Duodenal mucosa (tissue), 2 donors: ENCODE data around the gene LRRC42.
"Not testable (repeated sequence)": the region's sequence is repeated elsewhere in the genome, so short reads cannot be mapped to it uniquely, and the experiment has no call there.

Source experiments
- H3K27ac ChIP-seq: one replicate; pipeline ENCODE4 v1.7.0; 2013; ENCODE audit warnings: low read depth, low read length
- H3K27me3 ChIP-seq, 2 donors: one replicate each; pipeline ENCODE4 v1.7.0; 2013; ENCODE audit warnings: low read length in 2 of 2, control low read depth in 1 of 2; ENCODE audit not compliant: insufficient read depth in 2 of 2, control insufficient read depth in 1 of 2
- H3K36me3 ChIP-seq, 2 donors: one replicate each; pipeline ENCODE4 v1.7.0; 2013; ENCODE audit warnings: low read length in 2 of 2, control low read depth in 1 of 2; ENCODE audit not compliant: insufficient read depth in 2 of 2, control insufficient read depth in 1 of 2
- H3K4me1 ChIP-seq, 2 donors: one replicate each; pipeline ENCODE4 v1.7.0; 2013; ENCODE audit warnings: low read length in 2 of 2, control low read depth in 1 of 2; ENCODE audit not compliant: insufficient read depth in 2 of 2, control insufficient read depth in 1 of 2
- H3K4me3 ChIP-seq, 2 donors: one replicate each; pipeline ENCODE4 v1.7.0; 2013; ENCODE audit warnings: low read length in 2 of 2, low read depth in 1 of 2
- H3K9ac ChIP-seq, 2 donors: one replicate each; pipeline ENCODE4 v1.7.0; 2013; ENCODE audit warnings: low read length in 2 of 2, low read depth in 1 of 2
- H3K9me3 ChIP-seq, 2 donors: one replicate each; pipeline ENCODE4 v1.7.0; 2013; ENCODE audit warnings: low read length in 2 of 2, control low read depth in 1 of 2; ENCODE audit not compliant: control insufficient read depth in 1 of 2

The LRRC42 gene

DNA sequence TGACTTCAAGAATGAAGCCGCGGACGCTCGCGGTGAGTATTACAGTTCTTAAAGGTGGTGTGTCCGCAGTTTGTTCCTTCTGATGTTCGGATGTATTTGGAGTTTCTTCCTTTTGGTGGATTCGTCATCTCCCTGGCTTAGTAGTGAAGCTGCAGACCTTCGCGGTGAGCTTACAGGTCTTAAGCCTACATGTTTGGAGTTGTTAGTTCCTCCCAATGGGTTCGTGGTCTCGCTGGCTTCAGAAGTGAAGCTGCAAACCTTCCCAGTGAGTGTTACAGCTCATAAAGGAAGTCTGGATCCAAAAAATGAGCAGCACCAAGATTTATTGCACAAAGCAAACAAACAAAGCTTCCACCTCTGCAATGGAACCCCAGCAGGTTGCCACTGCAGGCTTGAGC, 57.1 kb downstream of the LRRC42 start:
- Histone ChIP-seq H3K4me3 (no peak overlapping the region), H3K36me3 (no peaks in the 10 kb centered on the region), H3K9ac (no peak overlapping the region), H3K4me1 (no peaks in the 10 kb centered on the region), H3K9me3 (no peaks in the 10 kb centered on the region), H3K27me3 (peaks cover 0 to 4% of the 10 kb centered on the region in 2 donors), H3K27ac (no peak overlapping the region)

DNA sequence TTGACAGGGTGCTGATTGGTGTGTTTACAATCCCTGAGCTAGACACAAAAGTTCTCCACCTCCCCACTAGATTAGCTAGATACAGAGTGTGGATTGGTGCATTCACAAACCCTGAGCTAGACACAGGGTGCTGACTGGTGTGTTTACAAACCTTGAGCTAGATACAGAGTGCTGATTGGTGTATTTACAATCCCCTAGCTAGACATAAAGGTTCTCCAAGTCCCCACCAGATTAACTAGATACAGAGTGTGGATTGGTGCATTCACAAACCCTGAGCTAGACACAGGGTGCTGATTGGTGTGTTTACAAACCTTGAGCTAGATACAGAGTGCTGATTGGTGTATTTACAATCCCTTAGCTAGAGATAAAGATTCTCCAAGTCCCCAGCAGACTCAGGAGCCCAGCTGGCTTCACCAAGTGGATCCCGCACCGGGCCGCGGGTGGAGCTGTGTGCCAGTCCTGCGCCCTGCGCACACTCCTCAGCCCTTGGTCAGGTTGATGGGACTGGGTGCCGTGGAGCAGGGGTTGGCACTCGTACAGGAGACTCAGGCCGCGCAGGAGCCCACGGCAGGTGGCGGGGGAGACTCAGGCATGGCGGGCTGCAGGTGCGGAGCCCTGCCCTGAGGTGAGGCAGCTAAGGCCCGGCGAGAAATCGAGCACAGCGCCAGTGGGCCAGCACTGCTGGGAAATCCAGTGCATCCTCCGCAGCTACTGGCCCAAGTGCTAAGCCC, 57.8 kb downstream of the LRRC42 start:
- H3K9ac ChIP-seq, H3K36me3 ChIP-seq, H3K9me3 ChIP-seq, H3K4me3 ChIP-seq, H3K27ac ChIP-seq, H3K27me3 ChIP-seq, H3K4me1 ChIP-seq: not testable (repeated sequence)

DNA sequence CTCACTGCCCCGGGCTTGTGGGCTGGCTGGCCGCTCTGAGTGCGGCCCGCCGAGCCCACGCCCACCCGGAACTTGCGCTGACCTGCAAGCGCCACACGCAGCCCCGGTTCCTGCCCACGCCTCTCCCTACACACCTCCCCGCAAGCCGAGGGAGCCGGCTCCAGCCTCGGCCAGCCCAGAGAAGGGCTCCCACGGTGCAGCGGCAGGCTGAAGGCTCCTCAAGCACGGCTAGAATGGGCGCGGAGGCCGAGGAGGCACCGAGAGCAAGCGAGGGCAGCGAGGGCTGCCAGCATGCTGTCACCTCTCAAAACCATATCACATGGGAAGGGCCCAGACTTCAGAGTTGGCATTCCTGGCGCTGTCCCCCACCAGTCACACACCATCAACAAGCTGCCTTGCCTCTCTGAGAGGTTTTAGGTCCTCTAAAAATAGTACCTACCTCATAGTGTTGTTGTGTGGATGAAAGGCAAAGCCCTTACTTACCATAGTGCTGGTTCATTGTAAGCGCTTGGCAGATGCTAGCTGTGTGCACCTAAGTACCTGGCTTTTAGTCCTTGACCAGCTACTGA, 58.4 kb downstream of the LRRC42 start:
- Histone ChIP-seq H3K9me3 (no peaks in the 10 kb centered on the region), H3K27me3 (peaks cover 0 to 4% of the 10 kb centered on the region in 2 donors), H3K4me3 (no peak overlapping the region), H3K9ac (no peak overlapping the region), H3K4me1 (no peaks in the 10 kb centered on the region), H3K27ac (no peak overlapping the region), H3K36me3 (no peaks in the 10 kb centered on the region)

DNA sequence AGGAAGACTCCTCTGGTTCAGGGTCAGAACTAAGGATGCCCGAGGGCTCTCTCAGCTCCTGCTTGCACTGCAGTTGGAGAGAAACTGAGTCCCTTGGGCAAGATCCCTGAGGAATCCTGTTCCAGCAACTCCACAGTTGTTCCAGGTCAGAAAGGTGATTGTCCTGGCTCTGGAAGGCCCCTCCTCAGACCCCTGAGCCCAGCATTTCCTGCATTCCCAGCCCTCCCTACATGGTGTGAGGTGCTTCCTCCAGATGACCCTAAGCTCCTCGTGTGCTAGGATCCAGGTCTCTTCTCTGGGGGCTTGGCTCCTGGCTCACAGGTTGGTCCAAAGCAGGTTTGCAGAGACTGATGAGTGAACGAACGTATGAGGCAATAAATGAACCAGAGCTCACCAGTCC, 60.4 kb downstream of the LRRC42 start:
- H3K9ac ChIP-seq = no peak overlapping the region
- H3K4me1 ChIP-seq = no peaks in the 10 kb centered on the region
- H3K9me3 ChIP-seq = no peaks in the 10 kb centered on the region
- peaks cover 0 to 4% of the 10 kb centered on the region in 2 donors for H3K27me3 ChIP-seq
- no peak overlapping the region for H3K27ac ChIP-seq
- H3K4me3 ChIP-seq = no peak overlapping the region
- no peaks in the 10 kb centered on the region for H3K36me3 ChIP-seq

DNA sequence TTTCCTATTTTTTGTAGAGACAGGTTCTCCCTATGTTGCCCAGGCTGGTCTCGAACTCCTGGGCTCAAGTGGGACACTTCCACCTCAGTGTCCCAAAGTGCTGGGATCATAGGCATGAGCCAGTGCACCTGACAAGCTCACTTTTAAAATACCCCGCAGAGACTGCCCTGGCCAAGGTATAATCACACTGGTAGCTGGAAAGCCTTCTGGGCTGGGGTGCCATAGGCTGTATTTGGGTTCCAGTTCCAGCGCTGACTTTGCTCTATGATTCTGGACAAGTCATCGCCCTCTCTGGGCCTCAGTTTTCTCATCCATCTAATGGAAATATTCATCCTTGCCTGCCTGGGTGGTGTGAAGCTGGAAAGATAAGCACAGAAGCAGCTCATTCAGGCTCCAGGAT, 61.5 kb downstream of the LRRC42 start:
- H3K9me3 ChIP-seq = no peaks in the 10 kb centered on the region
- H3K36me3 ChIP-seq = no peaks in the 10 kb centered on the region
- no peak overlapping the region for H3K4me3 ChIP-seq
- H3K4me1 ChIP-seq = no peaks in the 10 kb centered on the region
- H3K27ac ChIP-seq = no peak overlapping the region
- H3K9ac ChIP-seq = no peak overlapping the region
- H3K27me3 ChIP-seq = peaks cover 0 to 4% of the 10 kb centered on the region in 2 donors

DNA sequence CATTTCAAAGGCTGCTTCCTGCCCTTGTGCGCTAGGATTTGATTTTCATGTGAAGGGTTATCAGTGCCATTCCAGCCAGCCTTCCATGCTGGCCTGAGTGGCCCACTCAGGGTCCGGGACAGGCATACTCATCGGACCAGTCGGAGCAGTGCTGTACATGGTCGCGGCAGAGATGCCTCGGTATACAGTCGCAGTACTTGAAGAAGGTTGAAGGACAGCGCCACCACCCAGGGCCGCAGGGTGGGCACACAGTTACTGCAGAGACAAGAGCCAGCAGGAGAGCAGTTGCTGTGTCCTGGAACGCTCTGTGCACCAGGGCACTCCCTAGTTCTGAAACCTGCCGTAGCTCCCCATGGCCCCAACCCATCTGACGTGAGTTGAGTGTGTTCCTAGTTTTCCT, 62.7 kb downstream of the LRRC42 start:
- Histone ChIP-seq H3K27ac (no peak overlapping the region), H3K36me3 (no peaks in the 10 kb centered on the region), H3K4me3 (no peak overlapping the region), H3K4me1 (no peaks in the 10 kb centered on the region), H3K27me3 (peaks cover 0 to 7% of the 10 kb centered on the region in 2 donors), H3K9me3 (no peaks in the 10 kb centered on the region), H3K9ac (no peak overlapping the region)

DNA sequence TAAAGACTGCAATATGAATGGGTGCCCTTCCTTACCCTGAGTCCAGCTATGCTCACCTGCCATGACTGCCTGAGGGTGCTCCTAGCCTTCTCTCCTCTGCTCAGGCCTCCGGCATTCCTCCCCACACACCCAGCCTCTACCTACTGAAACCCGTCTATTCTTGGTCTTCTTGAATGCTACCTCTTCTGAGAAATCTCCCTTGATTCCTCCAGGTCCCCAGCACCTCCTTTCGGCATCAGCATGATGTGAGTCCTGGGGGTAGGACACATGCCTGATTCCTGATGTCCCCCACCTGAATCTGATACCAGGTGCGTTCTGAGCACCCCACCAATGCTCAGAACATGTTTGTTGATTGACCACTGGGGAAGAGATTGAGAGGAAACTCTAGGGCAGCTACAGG, 63.3 kb downstream of the LRRC42 start:
- no peaks in the 10 kb centered on the region for H3K36me3 ChIP-seq
- H3K9ac ChIP-seq = no peak overlapping the region
- H3K27me3 ChIP-seq = peaks cover 0 to 7% of the 10 kb centered on the region in 2 donors
- H3K4me3 ChIP-seq = no peak overlapping the region
- no peaks in the 10 kb centered on the region for H3K9me3 ChIP-seq
- H3K27ac ChIP-seq = no peak overlapping the region
- no peaks in the 10 kb centered on the region for H3K4me1 ChIP-seq

DNA sequence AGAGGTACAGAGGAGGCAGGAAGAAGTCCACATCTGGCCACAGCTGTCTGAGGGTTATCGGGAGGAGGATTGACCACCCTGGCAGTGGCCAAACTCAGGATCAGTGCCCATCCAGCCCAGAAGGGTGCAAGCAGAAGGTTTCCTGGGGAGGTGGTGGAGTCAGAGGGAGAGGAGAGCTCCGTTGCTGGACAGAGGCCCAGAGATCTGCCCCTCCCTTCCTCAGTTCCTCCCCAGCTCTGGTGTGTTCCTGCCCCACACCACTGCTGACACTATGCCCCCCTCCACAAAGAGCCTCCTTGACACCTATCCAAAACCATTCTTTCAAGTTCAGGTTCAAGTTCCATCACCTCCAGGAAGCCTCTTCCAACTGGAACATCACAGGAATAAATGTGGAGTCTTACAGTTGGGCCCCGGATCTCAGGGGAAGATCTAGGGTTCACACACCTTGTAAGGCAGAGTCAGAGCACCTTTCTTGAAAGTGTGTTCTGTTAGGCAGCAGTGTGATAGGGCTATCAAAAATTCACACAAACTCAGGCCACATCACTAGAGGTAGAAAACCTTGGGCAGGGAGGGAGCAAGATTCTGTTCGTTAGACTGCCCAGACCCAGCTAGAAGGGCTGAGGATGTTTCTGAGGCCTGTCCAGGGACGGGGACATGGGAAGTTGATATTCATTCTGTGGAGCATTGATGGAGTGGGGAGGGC, 64.4 kb downstream of the LRRC42 start:
- Histone ChIP-seq H3K9me3 (no peaks in the 10 kb centered on the region), H3K4me1 (no peaks in the 10 kb centered on the region), H3K4me3 (no peak overlapping the region), H3K36me3 (no peaks in the 10 kb centered on the region), H3K27me3 (peaks cover 0 to 7% of the 10 kb centered on the region in 2 donors), H3K27ac (no peak overlapping the region), H3K9ac (no peak overlapping the region)

DNA sequence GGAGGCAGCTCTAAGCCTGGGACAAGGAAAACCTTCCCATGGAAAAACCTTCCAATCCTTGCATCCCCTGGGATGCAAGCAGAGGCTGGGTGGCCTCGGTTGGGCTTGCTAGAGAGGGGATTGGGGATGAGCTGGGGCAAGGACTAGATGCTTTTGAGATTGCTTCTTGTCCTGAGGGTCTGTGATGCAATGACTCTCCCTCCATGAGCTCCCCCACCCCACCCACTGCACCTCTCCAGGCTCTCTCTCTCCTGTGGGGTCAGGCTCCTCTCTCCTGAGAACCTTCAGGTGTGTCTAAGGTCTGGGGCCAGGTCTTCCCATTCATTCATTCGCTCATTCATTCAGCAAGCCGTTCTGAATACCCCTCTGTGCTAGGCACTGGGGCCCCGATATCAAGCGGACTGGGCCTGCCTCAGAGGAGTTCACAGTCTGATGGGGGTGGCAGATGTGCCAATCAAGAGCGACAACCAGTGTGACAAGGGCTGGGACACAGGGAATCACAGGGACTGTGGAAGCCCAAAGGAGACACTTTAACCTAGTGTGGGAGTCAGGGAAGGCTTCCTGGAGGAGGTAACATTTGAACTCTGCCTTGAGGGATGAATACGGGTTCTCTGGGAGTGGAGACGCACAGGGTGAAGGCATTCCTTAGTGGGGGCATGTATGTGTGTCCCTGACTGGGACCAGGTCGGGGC, 65.3 kb downstream of the LRRC42 start:
- no peaks in the 10 kb centered on the region for H3K36me3 ChIP-seq
- H3K9me3 ChIP-seq = no peaks in the 10 kb centered on the region
- H3K9ac ChIP-seq = no peak overlapping the region
- H3K27ac ChIP-seq = no peak overlapping the region
- no peak overlapping the region for H3K4me3 ChIP-seq
- H3K27me3 ChIP-seq = peaks cover 0 to 4% of the 10 kb centered on the region in 2 donors
- peaks cover 5 to 6% of the 10 kb centered on the region in 2 donors for H3K4me1 ChIP-seq

DNA sequence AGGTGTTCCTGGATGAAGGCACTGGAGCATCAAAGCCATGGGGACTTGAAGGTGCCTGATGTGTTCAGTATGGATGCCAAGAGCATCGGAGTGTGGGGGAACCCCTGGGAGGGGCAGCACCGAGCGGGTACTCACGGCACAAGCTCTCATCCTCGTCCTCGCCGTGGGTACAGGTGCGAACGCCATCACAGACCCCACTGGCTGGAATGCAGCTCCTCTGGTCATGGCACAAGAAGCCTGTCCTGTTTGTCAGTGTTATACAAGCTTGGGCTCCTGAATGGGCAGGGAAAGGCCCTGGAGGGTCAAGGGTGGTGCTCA, 65.8 kb downstream of the LRRC42 start:
- peaks cover 5 to 6% of the 10 kb centered on the region in 2 donors for H3K4me1 ChIP-seq
- peaks cover 0 to 3% of the 10 kb centered on the region in 2 donors for H3K27me3 ChIP-seq
- H3K27ac ChIP-seq = no peak overlapping the region
- H3K9ac ChIP-seq = no peak overlapping the region
- no peak overlapping the region for H3K4me3 ChIP-seq
- no peaks in the 10 kb centered on the region for H3K9me3 ChIP-seq
- H3K36me3 ChIP-seq = no peaks in the 10 kb centered on the region
